ENCODE data around the gene CEP152. TPM values are rescaled to one million over a fixed set of nuclear protein-coding genes. Genes with fewer than 3 reads are reported as not detected.

The CEP152 gene
- total RNA-seq, 1 experiment from 2014 or later, result 6.4 TPM

DNA sequence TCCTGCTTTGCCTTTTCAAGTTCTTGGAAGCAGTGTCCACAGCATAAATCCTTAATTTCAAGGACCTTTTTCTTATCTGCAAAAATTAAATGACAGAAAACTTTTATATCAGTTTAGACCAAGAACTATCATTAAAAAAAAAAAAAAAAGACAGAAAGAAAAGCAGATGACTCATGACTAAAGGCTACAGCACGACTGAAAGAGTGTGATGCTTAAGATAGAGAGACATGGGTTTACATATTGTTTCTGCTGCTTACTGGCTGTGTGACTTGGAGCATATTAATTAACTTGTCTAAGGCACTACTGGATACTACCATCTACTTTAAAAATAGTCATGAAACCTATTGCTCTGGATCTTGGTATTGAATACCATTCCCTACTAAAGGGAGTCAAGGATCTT, 62.3 kb downstream of the CEP152 start:
- POLR2A ChIA-PET, result no interaction called here
- Mint-ChIP-seq H3K4me3 (ENCODE audit: unreplicated experiment) (no peak overlapping the region), H3K9me3 (ENCODE audit: unreplicated experiment) (no peaks in the 10 kb centered on the region), H3K27ac (ENCODE audit: low read depth, unreplicated experiment) (no peak overlapping the region), H3K27me3 (ENCODE audit: insufficient read depth, unreplicated experiment) (no peaks in the 10 kb centered on the region), H3K4me1 (ENCODE audit: insufficient read depth, unreplicated experiment) (no peaks in the 10 kb centered on the region), H3K36me3 (ENCODE audit: insufficient read depth, unreplicated experiment) (peaks cover 18% of the 10 kb centered on the region)
- CTCF ChIA-PET, result no interaction called here
- no peak for DNase-seq (ENCODE audit: unreplicated experiment)
- TF ChIP-seq, protein P1, sequence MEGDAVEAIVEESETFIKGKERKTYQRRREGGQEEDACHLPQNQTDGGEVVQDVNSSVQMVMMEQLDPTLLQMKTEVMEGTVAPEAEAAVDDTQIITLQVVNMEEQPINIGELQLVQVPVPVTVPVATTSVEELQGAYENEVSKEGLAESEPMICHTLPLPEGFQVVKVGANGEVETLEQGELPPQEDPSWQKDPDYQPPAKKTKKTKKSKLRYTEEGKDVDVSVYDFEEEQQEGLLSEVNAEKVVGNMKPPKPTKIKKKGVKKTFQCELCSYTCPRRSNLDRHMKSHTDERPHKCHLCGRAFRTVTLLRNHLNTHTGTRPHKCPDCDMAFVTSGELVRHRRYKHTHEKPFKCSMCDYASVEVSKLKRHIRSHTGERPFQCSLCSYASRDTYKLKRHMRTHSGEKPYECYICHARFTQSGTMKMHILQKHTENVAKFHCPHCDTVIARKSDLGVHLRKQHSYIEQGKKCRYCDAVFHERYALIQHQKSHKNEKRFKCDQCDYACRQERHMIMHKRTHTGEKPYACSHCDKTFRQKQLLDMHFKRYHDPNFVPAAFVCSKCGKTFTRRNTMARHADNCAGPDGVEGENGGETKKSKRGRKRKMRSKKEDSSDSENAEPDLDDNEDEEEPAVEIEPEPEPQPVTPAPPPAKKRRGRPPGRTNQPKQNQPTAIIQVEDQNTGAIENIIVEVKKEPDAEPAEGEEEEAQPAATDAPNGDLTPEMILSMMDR (IDR thresholded peaks at IDR 0.05; ENCODE audit: unreplicated experiment), result no peak
- no TSS peak for BruUV-seq (replicated peaks)
- intact Hi-C loops (cut with micrococcal nuclease), result no loop called here

DNA sequence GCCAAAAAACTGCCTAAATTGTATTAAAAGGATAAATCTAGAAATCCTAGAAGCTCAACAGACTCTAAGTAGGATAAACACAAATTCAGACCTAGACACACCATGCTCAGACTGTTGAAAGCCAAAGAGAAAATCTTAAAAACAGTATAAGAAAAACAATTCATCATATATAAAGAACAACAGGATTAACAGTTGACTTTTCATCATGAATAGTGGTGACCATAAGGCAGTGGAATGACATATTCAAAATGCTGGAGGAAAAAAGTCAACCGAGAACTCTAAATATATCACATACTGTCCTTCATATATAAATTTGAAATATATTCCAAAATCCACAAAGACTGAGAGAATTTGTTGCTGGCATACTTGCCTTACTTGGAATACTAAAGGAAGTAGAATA, 77.3 kb downstream of the CEP152 start:
- H3K27me3 Mint-ChIP-seq (ENCODE audit: insufficient read depth, unreplicated experiment), result no peaks in the 10 kb centered on the region
- no peak overlapping the region for H3K4me3 Mint-ChIP-seq (ENCODE audit: unreplicated experiment)
- intact Hi-C loops (cut with micrococcal nuclease), result no loop called here
- H3K36me3 Mint-ChIP-seq (ENCODE audit: insufficient read depth, unreplicated experiment), result no peaks in the 10 kb centered on the region
- no peak for DNase-seq (ENCODE audit: unreplicated experiment)
- no peaks in the 10 kb centered on the region for H3K4me1 Mint-ChIP-seq (ENCODE audit: insufficient read depth, unreplicated experiment)
- TF ChIP-seq, protein P1 (IDR thresholded peaks at IDR 0.05; ENCODE audit: unreplicated experiment), result no peak
- no peak overlapping the region for H3K27ac Mint-ChIP-seq (ENCODE audit: low read depth, unreplicated experiment)
- POLR2A ChIA-PET, result no interaction called here
- CTCF ChIA-PET, result no interaction called here
- BruUV-seq (replicated peaks), result no TSS peak
- H3K9me3 Mint-ChIP-seq (ENCODE audit: unreplicated experiment), result peaks cover 9% of the 10 kb centered on the region

DNA sequence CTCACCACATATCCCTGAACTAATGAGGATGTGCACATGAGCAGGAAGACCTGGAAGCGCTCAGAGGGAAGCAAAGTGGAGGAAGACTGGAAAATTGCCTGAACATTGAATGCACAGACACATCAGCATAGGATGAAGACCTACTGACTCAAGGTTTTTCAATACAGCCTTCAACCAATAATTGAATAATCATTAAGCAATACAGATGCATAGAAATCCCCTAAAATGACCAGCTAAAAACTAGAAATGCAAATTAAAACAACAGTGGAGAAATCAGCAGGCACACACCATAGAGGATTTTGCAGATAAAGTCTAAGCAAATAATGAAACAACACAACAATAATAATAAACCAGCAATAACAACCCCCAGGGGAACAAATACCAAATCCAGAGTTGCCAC, 80.4 kb downstream of the CEP152 start:
- BruUV-seq (replicated peaks), result no TSS peak
- Mint-ChIP-seq H3K4me1 (ENCODE audit: insufficient read depth, unreplicated experiment) (no peaks in the 10 kb centered on the region), H3K27me3 (ENCODE audit: insufficient read depth, unreplicated experiment) (no peaks in the 10 kb centered on the region), H3K27ac (ENCODE audit: low read depth, unreplicated experiment) (no peak overlapping the region), H3K4me3 (ENCODE audit: unreplicated experiment) (no peak overlapping the region), H3K36me3 (ENCODE audit: insufficient read depth, unreplicated experiment) (peaks cover 4% of the 10 kb centered on the region), H3K9me3 (ENCODE audit: unreplicated experiment) (peaks cover 9% of the 10 kb centered on the region)
- no peak for DNase-seq (ENCODE audit: unreplicated experiment)
- intact Hi-C loops (cut with micrococcal nuclease), result no loop called here
- CTCF ChIA-PET, result interaction anchor here (0.6 to 1.4 kb wide), 2 partner anchors 10 to 422 kb away, joined by 4 to 5 read pairs; no protein-coding TSS in a partner anchor
- TF ChIP-seq, protein P1 (IDR thresholded peaks at IDR 0.05; ENCODE audit: unreplicated experiment), result no peak
- POLR2A ChIA-PET, result no interaction called here

DNA sequence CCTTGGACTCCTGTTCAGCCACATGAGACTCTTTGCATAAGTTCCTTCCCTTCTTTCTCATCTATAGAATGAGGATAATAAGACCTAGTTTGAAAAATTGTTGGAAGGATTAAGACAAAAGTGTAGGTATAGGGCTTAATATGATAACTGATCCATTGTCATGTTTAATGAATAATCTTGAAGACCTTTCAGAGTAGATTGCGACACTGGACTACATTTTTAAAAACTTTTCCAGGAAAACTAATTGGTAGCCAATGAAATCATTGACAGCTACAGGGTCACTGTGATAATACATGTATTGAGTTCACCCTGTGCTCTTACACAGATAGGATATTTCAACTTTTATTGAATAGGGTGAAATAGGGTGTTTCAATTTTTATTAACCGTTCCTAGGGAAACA, 86.9 kb downstream of the CEP152 start:
- H3K36me3 Mint-ChIP-seq (ENCODE audit: insufficient read depth, unreplicated experiment), result peaks cover 4% of the 10 kb centered on the region

More for the DNA sequence above, 86.9 kb downstream of the CEP152 start:
- intact Hi-C loops (cut with micrococcal nuclease), result no loop called here
- DNase-seq (ENCODE audit: unreplicated experiment), result no peak
- POLR2A ChIA-PET, result interaction anchor here (1.5 to 1.8 kb wide), 3 partner anchors 32 to 87 kb away, joined by 4 to 6 read pairs (median 4); partner anchors contain the start of gene CEP152
- CTCF ChIA-PET, result no interaction called here
- peak overlapping the region; percentile 95 for H3K27ac Mint-ChIP-seq (ENCODE audit: low read depth, unreplicated experiment)
- no TSS peak for BruUV-seq (replicated peaks)
- H3K4me1 Mint-ChIP-seq (ENCODE audit: insufficient read depth, unreplicated experiment), result peaks cover 24% of the 10 kb centered on the region
- H3K27me3 Mint-ChIP-seq (ENCODE audit: insufficient read depth, unreplicated experiment), result no peaks in the 10 kb centered on the region
- TF ChIP-seq, protein P1 (IDR thresholded peaks at IDR 0.05; ENCODE audit: unreplicated experiment), result no peak
- no peak overlapping the region for H3K4me3 Mint-ChIP-seq (ENCODE audit: unreplicated experiment)
- no peaks in the 10 kb centered on the region for H3K9me3 Mint-ChIP-seq (ENCODE audit: unreplicated experiment)

All from MCF 10A (cell line).